ENCODE measurements around the gene C1orf167.

The C1orf167 gene

GRCh38 chr1:11735854-11736745, 25.9 kb upstream of the C1orf167 start, which contains the start of gene AGTRAP:
Gene AGTRAP, plus strand, starts transcription at chr1:11736136. Its CDS starts 73 bp downstream, at chr1:11736209.
- Histone ChIP-seq H3K27me3 (ENCODE audit: insufficient read depth, low read length) (no peaks in the 10 kb centered on the region), H3K4me1 (ENCODE audit: insufficient read depth, low read length, severe bottlenecking) (peaks cover 34% of the 10 kb centered on the region), H3K9ac (ENCODE audit: low read length) (peak within 1 kb of the TSS; percentile 82), H3K9me2 (ENCODE audit: low read depth, low read length) (no peaks in the 10 kb centered on the region), H3K27ac (ENCODE audit: low read depth, low read length, poor library complexity, severe bottlenecking) (peak within 1 kb of the TSS; percentile 40), H3K36me3 (ENCODE audit: insufficient read depth, low read length) (no peaks in the 10 kb centered on the region), H3K4me3 (ENCODE audit: low read depth, low read length, poor library complexity, severe bottlenecking) (peak within 1 kb of the TSS; percentile 81), H3K79me2 (ENCODE audit: insufficient read depth, low read length) (no peaks in the 10 kb centered on the region), H4K20me1 (ENCODE audit: insufficient read depth, low read length) (no peaks in the 10 kb centered on the region), H3F3A (ENCODE audit: insufficient read depth, low read length) (no peaks in the 10 kb centered on the region), H3K9me3 (ENCODE audit: low read length) (no peaks in the 10 kb centered on the region), H3K4me2 (ENCODE audit: low read length) (peak within 1 kb of the TSS; percentile 82), H2AFZ (ENCODE audit: low read length) (peak within 1 kb of the TSS; percentile 68; the same call in 1 of the 2 replicates)
- TF ChIP-seq EZH2 (IDR thresholded peaks at IDR 0.05; ENCODE audit: borderline replicate concordance, low read length) = no peak
- TF ChIP-seq CTCF (IDR thresholded peaks at IDR 0.05; ENCODE audit: low read length) = peak; percentile 23; the same call in 1 of the 2 replicates

- Histone ChIP-seq H4K20me1 (ENCODE audit: insufficient read depth, low read length) (no peaks in the 10 kb centered on the region), H3K27ac (ENCODE audit: low read depth, low read length, poor library complexity, severe bottlenecking) (peak overlapping the region; percentile 40), H3K9ac (ENCODE audit: low read length) (peak overlapping the region; percentile 82), H3K9me3 (ENCODE audit: low read length) (no peaks in the 10 kb centered on the region), H3K4me1 (ENCODE audit: insufficient read depth, low read length, severe bottlenecking) (peaks cover 25% of the 10 kb centered on the region), H3K27me3 (ENCODE audit: insufficient read depth, low read length) (no peaks in the 10 kb centered on the region), H3K4me3 (ENCODE audit: low read depth, low read length, poor library complexity, severe bottlenecking) (peak overlapping the region; percentile 81), H3F3A (ENCODE audit: insufficient read depth, low read length) (no peaks in the 10 kb centered on the region), H3K79me2 (ENCODE audit: insufficient read depth, low read length) (no peaks in the 10 kb centered on the region), H3K4me2 (ENCODE audit: low read length) (peak overlapping the region; percentile 82), H3K9me2 (ENCODE audit: low read depth, low read length) (no peaks in the 10 kb centered on the region), H3K36me3 (ENCODE audit: insufficient read depth, low read length) (no peaks in the 10 kb centered on the region), H2AFZ (ENCODE audit: low read length) (peak overlapping the region; percentile 53; the same call in 1 of the 2 replicates)
- TF ChIP-seq CTCF (IDR thresholded peaks at IDR 0.05; ENCODE audit: low read length) = no peak
- TF ChIP-seq EZH2 (IDR thresholded peaks at IDR 0.05; ENCODE audit: borderline replicate concordance, low read length) = no peak
These were observed 25.0 kb upstream of the C1orf167 start for GRCh38 chr1:11736746-11737639.

- Histone ChIP-seq H3K9me2 (ENCODE audit: low read depth, low read length) (no peaks in the 10 kb centered on the region), H3K27me3 (ENCODE audit: insufficient read depth, low read length) (no peaks in the 10 kb centered on the region), H3K36me3 (ENCODE audit: insufficient read depth, low read length) (no peaks in the 10 kb centered on the region), H3K79me2 (ENCODE audit: insufficient read depth, low read length) (no peaks in the 10 kb centered on the region), H3F3A (ENCODE audit: insufficient read depth, low read length) (no peaks in the 10 kb centered on the region), H3K4me3 (ENCODE audit: low read depth, low read length, poor library complexity, severe bottlenecking) (no peak overlapping the region), H3K9ac (ENCODE audit: low read length) (no peak overlapping the region), H3K4me1 (ENCODE audit: insufficient read depth, low read length, severe bottlenecking) (peaks cover 24% of the 10 kb centered on the region), H3K9me3 (ENCODE audit: low read length) (no peaks in the 10 kb centered on the region), H2AFZ (ENCODE audit: low read length) (no peak overlapping the region), H4K20me1 (ENCODE audit: insufficient read depth, low read length) (no peaks in the 10 kb centered on the region), H3K4me2 (ENCODE audit: low read length) (no peak overlapping the region), H3K27ac (ENCODE audit: low read depth, low read length, poor library complexity, severe bottlenecking) (no peak overlapping the region)
- no peak for TF ChIP-seq CTCF (IDR thresholded peaks at IDR 0.05; ENCODE audit: low read length)
- TF ChIP-seq EZH2 (IDR thresholded peaks at IDR 0.05; ENCODE audit: borderline replicate concordance, low read length) = no peak
These were observed 23.9 kb upstream of the C1orf167 start for GRCh38 chr1:11738096-11738495.
